CD4-positive, alpha-beta T cell (primary cell): ENCODE measurements around the gene FGR. TPM values are rescaled to one million over a fixed set of nuclear protein-coding genes. Genes with fewer than 3 reads are reported as not detected.

Experiments used
- ATAC-seq: fragments of 200-7000 bp; cut with Tn5 transposase; one replicate; pipeline ENCODE4 v1.10.0; 2022; ENCODE audit warnings: mild to moderate bottlenecking; ENCODE audit not compliant: poor library complexity
- CTCF ChIA-PET: fragments of 350-600 bp; sonication (Branson Sonifier 250); formaldehyde crosslinking; loops from one replicate; lab custom pipeline; 2021; ENCODE audit warnings: antibody characterized with exemption, inconsistent platforms; lab: Charles Lee
- POLR2A ChIA-PET: fragments of 350-600 bp; sonication (Branson Sonifier 250); formaldehyde crosslinking; loops from one replicate; lab custom pipeline; 2021; ENCODE audit warnings: antibody characterized with exemption, inconsistent platforms; lab: Charles Lee
- DNase-seq, 14 experiments: peaks; one replicate each; pipeline ENCODE4 v3.0.0-alpha.2; 2013 to 2020; ENCODE audit warnings: mixed read lengths in 2 of 14
- H3K27ac ChIP-seq, 2 donors: one replicate each; pipeline versions ENCODE4 v1.5.1 to v1.7.0; 2013; ENCODE audit warnings: low read length in 2 of 2, low read depth in 1 of 2, mild to moderate bottlenecking in 1 of 2
- H3K27me3 ChIP-seq, 2 experiments: 1 replicate in 1 of 2; 2 replicates in 1 of 2; pipeline versions ENCODE4 v1.6.1 to v1.7.0; 2013; ENCODE audit warnings: low read length in 2 of 2, control low read depth in 1 of 2, mild to moderate bottlenecking in 1 of 2, moderate library complexity in 1 of 2; ENCODE audit not compliant: insufficient read depth in 2 of 2, control insufficient read depth in 1 of 2
- H3K36me3 ChIP-seq: one replicate; pipeline ENCODE4 v1.6.1; 2013; ENCODE audit warnings: low read length, control low read depth; ENCODE audit not compliant: insufficient read depth
- H3K4me1 ChIP-seq: one replicate; pipeline ENCODE4 v1.6.1; 2013; ENCODE audit warnings: low read length, control low read depth; ENCODE audit not compliant: insufficient read depth
- H3K4me3 ChIP-seq: one replicate; pipeline ENCODE4 v1.5.1; 2013; ENCODE audit warnings: mild to moderate bottlenecking, low read length, moderate library complexity
- H3K9me3 ChIP-seq, 2 experiments: 1 replicate in 1 of 2; 2 replicates in 1 of 2; pipeline versions ENCODE4 v1.6.1 to v1.7.0; 2013; ENCODE audit warnings: low read length in 2 of 2, mild to moderate bottlenecking in 2 of 2, control low read depth in 1 of 2, moderate library complexity in 1 of 2; ENCODE audit not compliant: control insufficient read depth in 1 of 2, insufficient read depth in 1 of 2
- H3K27ac Mint-ChIP-seq: one replicate; pipeline ENCODE4 v1.8.0; 2020; ENCODE audit warnings: mixed read lengths
- H3K27me3 Mint-ChIP-seq: one replicate; pipeline ENCODE4 v1.8.0; 2021; ENCODE audit warnings: mixed read lengths
- H3K36me3 Mint-ChIP-seq: one replicate; pipeline ENCODE4 v1.8.0; 2021; ENCODE audit warnings: low read depth, mixed read lengths
- H3K4me1 Mint-ChIP-seq: one replicate; pipeline ENCODE4 v1.8.0; 2021; ENCODE audit warnings: low read depth, mixed read lengths
- H3K4me3 Mint-ChIP-seq: one replicate; pipeline ENCODE4 v1.8.0; 2020; ENCODE audit warnings: mild to moderate bottlenecking, mixed read lengths
- H3K9me3 Mint-ChIP-seq: one replicate; pipeline ENCODE4 v1.8.0; 2020; ENCODE audit warnings: mixed read lengths
- CTCF ChIP-seq: fragments of 200-600 bp; IDR thresholded peaks from one replicate; pipeline ENCODE4 v1.8.0; 2022; ENCODE audit warnings: antibody characterized with exemption, mild to moderate bottlenecking
- intact Hi-C, 2 experiments: fragments of 100-400 bp; cut with DNase I in 1 of 2; cut with micrococcal nuclease in 1 of 2; formaldehyde crosslinking; loops; one replicate each; pipeline versions ENCODE4 v1.15.1 to v1.9.0; 2023 to 2025; cut with DNase I, micrococcal nuclease
- total RNA-seq, 174 experiments: library from RNA in 2 of 174; stranded (reverse) in 2 of 174; gene quantifications; one replicate each; pipeline ENCODE4 v1.2.3 and lab custom pipeline; 2021 to 2026

Gene FGR
- total RNA-seq, 2 experiments from 2014 or later: 3.0 to 3.2 TPM

GRCh38 chr1:27645071-27645415 is 10.1 kb upstream of the FGR start:
- POLR2A ChIA-PET: interaction anchor here (0.6 to 2.7 kb wide), 2 partner anchors 18 to 55 kb away, joined by 3 to 21 read pairs; no protein-coding TSS in a partner anchor
- H3K4me3 Mint-ChIP-seq: no peak overlapping the region
- no peak overlapping the region for H3K27ac Mint-ChIP-seq

DNA sequence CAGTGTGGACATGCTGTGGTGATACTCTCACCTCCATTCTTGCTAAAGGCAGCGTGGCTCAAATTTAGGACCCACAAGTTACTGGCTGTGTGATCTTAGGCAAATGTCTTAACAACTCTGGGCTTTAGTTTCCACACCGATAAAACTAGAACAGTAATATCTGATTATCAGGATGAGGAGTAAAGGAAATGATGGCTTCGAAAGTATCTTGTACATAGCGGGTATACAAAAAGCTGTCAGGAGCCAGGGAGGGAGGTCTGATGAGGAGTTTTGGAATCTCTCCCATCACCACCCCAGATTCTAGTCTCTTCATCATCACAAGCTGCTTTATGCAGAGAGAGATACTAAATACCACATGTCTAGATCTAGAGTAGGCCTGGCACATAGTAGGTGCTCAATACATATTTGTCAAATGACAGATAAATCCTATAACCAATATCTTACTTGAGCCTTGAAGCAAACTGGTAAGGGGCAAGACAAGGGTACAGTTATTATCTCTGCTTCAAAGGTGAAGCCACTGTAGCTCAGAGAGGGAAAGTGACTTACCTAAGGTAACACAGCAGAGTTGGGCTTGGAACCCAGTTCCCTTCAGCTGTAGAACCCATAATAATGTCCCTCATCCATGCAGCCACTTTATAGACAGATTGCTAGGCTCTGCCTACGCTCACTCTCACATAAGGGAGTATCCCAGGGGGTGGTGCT is 9.5 kb upstream of the FGR start:
- CTCF ChIA-PET: interaction anchor here (1.4 to 2.2 kb wide), 4 partner anchors 14 to 121 kb away, joined by 4 to 38 read pairs (median 6); no protein-coding TSS in a partner anchor

More at GRCh38 chr1:27645071-27645415, 10.1 kb upstream of the FGR start:
- no peak for TF ChIP-seq CTCF
- no peak for ATAC-seq
- peaks cover 16% of the 10 kb centered on the region for H3K4me1 Mint-ChIP-seq
- CTCF ChIA-PET: interaction anchor here (1.9 to 2.2 kb wide), 2 partner anchors 15 to 17 kb away, joined by 6 to 38 read pairs; no protein-coding TSS in a partner anchor
- H3K27me3 Mint-ChIP-seq: no peaks in the 10 kb centered on the region
- no peaks in the 10 kb centered on the region for H3K9me3 ChIP-seq
- no peak for DNase-seq
- H3K4me3 ChIP-seq: no peak overlapping the region
- no peaks in the 10 kb centered on the region for H3K36me3 ChIP-seq
- intact Hi-C loops: no loop called here
- H3K27ac ChIP-seq: no peak overlapping the region
- H3K27me3 ChIP-seq: no peaks in the 10 kb centered on the region
- H3K4me1 ChIP-seq: peaks cover 19% of the 10 kb centered on the region
- H3K36me3 Mint-ChIP-seq: no peaks in the 10 kb centered on the region
- no peaks in the 10 kb centered on the region for H3K9me3 Mint-ChIP-seq

More for the DNA sequence above, 9.5 kb upstream of the FGR start:
- ATAC-seq: no peak
- Histone ChIP-seq H3K36me3 (no peaks in the 10 kb centered on the region), H3K27ac (no peak overlapping the region), H3K4me1 (peaks cover 18% of the 10 kb centered on the region), H3K4me3 (no peak overlapping the region), H3K9me3 (no peaks in the 10 kb centered on the region), H3K27me3 (no peaks in the 10 kb centered on the region)
- TF ChIP-seq CTCF: no peak
- H3K36me3 Mint-ChIP-seq: no peaks in the 10 kb centered on the region
- H3K4me1 Mint-ChIP-seq: peaks cover 14% of the 10 kb centered on the region
- no peaks in the 10 kb centered on the region for H3K27me3 Mint-ChIP-seq
- intact Hi-C loops: loop anchor here (1.0 kb wide), 2 partner anchors 19 to 36 kb away; no protein-coding TSS in a partner anchor
- H3K9me3 Mint-ChIP-seq: no peaks in the 10 kb centered on the region
- H3K27ac Mint-ChIP-seq: peak overlapping the region; percentile 7
- DNase-seq: no peak
- POLR2A ChIA-PET: interaction anchor here (0.6 to 2.7 kb wide), 2 partner anchors 18 to 54 kb away, joined by 3 to 21 read pairs; no protein-coding TSS in a partner anchor
- no peak overlapping the region for H3K4me3 Mint-ChIP-seq
